Endodermal cell (in vitro differentiated cells): ENCODE data around the gene SPOCK1. TPM values are rescaled to one million over a fixed set of nuclear protein-coding genes. Genes with fewer than 3 reads are reported as not detected.

Source experiments
- DNase-seq: peaks from one replicate; pipeline ENCODE4 v3.0.0-alpha.2; 2017
- H3K27ac ChIP-seq: 2 replicates; pipeline ENCODE4 v1.5.1; 2013; ENCODE audit warnings: mild to moderate bottlenecking, low read depth, low read length, moderate library complexity
- H3K27me3 ChIP-seq: 2 replicates; pipeline ENCODE4 v1.6.1; 2013; ENCODE audit warnings: mild to moderate bottlenecking, low read length, moderate library complexity; ENCODE audit not compliant: insufficient read depth, control insufficient read depth, poor library complexity, severe bottlenecking
- H3K36me3 ChIP-seq: 2 replicates; pipeline ENCODE4 v1.7.0; 2013; ENCODE audit warnings: mild to moderate bottlenecking, low read length, moderate library complexity; ENCODE audit not compliant: control insufficient read depth, insufficient read depth
- H3K4me1 ChIP-seq: one replicate; pipeline ENCODE4 v1.7.0; 2013; ENCODE audit warnings: low read length; ENCODE audit not compliant: control insufficient read depth, insufficient read depth
- H3K4me3 ChIP-seq: 2 replicates; pipeline ENCODE4 v1.5.1; 2013; ENCODE audit warnings: mild to moderate bottlenecking, low read length, moderate library complexity
- H3K9ac ChIP-seq: 2 replicates; pipeline ENCODE4 v1.6.1; 2013; ENCODE audit warnings: mild to moderate bottlenecking, low read length, moderate library complexity; ENCODE audit not compliant: poor library complexity, severe bottlenecking; ENCODE audit errors: extremely low read depth
- H3K9me3 ChIP-seq: 2 replicates; pipeline ENCODE4 v1.6.1; 2013; ENCODE audit warnings: mild to moderate bottlenecking, low read length, moderate library complexity; ENCODE audit not compliant: control insufficient read depth
- H3K27ac Mint-ChIP-seq: 2 replicates; pipeline ENCODE4 v1.8.0; 2020; ENCODE audit warnings: mixed read lengths
- H3K27me3 Mint-ChIP-seq: 2 replicates; pipeline ENCODE4 v1.8.0; 2021; ENCODE audit warnings: mild to moderate bottlenecking, mixed read lengths; ENCODE audit not compliant: insufficient read depth
- H3K36me3 Mint-ChIP-seq: 2 replicates; pipeline ENCODE4 v1.8.0; 2020; ENCODE audit warnings: low read depth, mixed read lengths
- H3K4me1 Mint-ChIP-seq: 2 replicates; pipeline ENCODE4 v1.8.0; 2020; ENCODE audit warnings: mixed read lengths
- H3K4me3 Mint-ChIP-seq: 2 replicates; pipeline ENCODE4 v1.8.0; 2020; ENCODE audit warnings: mild to moderate bottlenecking, moderate library complexity, mixed read lengths
- H3K9me3 Mint-ChIP-seq: 2 replicates; pipeline ENCODE4 v1.8.0; 2020; ENCODE audit warnings: mild to moderate bottlenecking, mixed read lengths
- WGBS, 2 experiments: methylation state at CpG; one replicate each; pipeline versions ENCODE4 v1.1.5 to v1.1.7; 2013; ENCODE audit warnings: missing lambda C conversion rate in 2 of 2, mixed read lengths in 1 of 2; ENCODE audit not compliant: insufficient coverage in 1 of 2, insufficient read length in 1 of 2; 5-methylcytosine and 5-hydroxymethylcytosine counted together
- total RNA-seq, 2 donors: library from RNA; stranded (reverse); fragmentation: NEBNext Ultra II Directional in 1 of 2; extraction: Animal tissue kit (Norgen Biotek cat#: 25700) in 1 of 2; gene quantifications; 2 replicates in 1 of 2; 3 replicates in 1 of 2; pipeline ENCODE4 v1.2.1, GENCODE V29; 2021
- TF ChIP-seq, protein P1 (sequence below): fragments of 200-600 bp; sonication (generic); conservative IDR thresholded peaks from 2 replicates; pipeline ENCODE4 v1.5.0; 2021; ENCODE audit warnings: antibody characterized with exemption, mild to moderate bottlenecking

SPOCK1 gene
- total RNA-seq, 2 donors from 2014 or later = 25.8 to 39.8 TPM

DNA sequence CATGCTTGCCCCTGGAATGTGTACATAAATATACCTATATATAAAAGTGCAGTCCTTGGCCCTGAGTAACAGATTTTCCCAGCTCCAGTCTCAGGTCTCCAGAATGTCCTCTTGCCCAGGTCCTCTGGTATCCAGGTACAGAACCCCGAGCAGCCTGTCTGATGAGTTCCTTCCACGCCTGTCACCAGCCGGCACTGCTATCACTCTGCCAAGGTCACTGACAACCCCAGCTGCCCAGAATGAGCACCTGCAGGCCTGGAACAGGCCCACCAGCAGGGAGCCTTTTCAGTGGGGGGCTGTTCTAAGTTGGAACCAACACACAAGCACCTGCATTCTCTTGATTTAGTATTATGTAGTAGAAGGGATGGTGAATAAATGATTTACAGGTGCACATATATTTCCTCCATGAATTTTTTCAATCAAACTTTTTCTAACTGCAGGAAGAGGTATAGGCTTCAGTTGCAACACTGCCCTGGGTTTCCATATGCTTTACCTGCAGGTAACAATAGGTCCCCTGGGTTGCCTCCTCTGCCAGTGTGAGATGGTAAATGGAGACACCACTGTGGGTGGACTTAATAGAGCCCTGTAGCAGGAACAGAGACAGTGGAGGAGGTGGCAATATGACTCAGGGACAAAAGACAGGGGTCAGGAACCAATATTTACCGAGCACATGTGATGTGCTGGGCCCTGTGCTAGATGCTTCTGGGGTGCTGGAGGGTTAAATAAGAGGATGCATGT lies 291.9 kb downstream of the SPOCK1 start:
- H3K36me3 ChIP-seq = no peaks in the 10 kb centered on the region
- H3K4me3 ChIP-seq = no peak overlapping the region
- H3K9ac ChIP-seq = no peak overlapping the region
- Mint-ChIP-seq H3K4me3 (no peak overlapping the region), H3K36me3 (no peaks in the 10 kb centered on the region), H3K9me3 (no peaks in the 10 kb centered on the region), H3K4me1 (peaks cover 39% of the 10 kb centered on the region), H3K27ac (no peak overlapping the region), H3K27me3 (no peaks in the 10 kb centered on the region)
- TF ChIP-seq, protein P1, sequence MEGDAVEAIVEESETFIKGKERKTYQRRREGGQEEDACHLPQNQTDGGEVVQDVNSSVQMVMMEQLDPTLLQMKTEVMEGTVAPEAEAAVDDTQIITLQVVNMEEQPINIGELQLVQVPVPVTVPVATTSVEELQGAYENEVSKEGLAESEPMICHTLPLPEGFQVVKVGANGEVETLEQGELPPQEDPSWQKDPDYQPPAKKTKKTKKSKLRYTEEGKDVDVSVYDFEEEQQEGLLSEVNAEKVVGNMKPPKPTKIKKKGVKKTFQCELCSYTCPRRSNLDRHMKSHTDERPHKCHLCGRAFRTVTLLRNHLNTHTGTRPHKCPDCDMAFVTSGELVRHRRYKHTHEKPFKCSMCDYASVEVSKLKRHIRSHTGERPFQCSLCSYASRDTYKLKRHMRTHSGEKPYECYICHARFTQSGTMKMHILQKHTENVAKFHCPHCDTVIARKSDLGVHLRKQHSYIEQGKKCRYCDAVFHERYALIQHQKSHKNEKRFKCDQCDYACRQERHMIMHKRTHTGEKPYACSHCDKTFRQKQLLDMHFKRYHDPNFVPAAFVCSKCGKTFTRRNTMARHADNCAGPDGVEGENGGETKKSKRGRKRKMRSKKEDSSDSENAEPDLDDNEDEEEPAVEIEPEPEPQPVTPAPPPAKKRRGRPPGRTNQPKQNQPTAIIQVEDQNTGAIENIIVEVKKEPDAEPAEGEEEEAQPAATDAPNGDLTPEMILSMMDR = no peak
- 94 to 100% methylated on average over 3 to 4 of the region's 4 CpGs for WGBS, 2 experiments
- no peaks in the 10 kb centered on the region for H3K9me3 ChIP-seq
- DNase-seq = no peak
- peaks cover 19% of the 10 kb centered on the region for H3K4me1 ChIP-seq
- no peak overlapping the region for H3K27ac ChIP-seq
- no peaks in the 10 kb centered on the region for H3K27me3 ChIP-seq

DNA sequence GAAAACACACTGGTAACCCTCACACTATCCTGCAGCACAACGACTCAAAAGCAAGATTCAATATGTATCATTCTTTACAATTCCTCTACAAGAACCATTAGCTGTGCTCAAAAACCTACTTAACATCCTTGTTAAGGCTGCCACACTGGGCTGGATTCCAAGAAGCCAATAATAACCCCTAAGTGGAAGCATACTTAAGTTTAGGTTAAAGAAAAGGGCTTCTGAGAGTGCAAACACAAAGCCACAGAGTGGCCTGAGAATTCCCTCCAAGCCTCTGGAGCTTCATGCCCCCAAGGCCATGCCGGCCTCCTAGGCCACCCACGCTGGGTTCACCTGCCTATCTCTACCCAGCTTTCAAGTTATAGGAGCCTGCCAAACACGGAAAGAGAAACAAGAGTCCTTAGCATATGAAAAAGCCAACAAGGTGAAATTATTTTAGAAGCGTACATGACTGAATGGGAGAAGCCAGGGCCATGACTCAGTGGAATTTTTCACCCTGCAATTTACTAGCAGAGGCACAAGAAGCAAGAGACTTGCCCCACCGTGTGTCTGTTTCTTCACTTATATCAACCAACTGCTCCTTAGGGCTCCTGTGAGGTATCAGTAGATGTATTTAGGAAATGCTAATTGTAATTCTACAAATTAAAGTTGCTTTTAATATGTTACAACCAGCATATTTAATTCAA lies 293.0 kb downstream of the SPOCK1 start:
- H3K27me3 ChIP-seq = no peaks in the 10 kb centered on the region
- H3K9ac ChIP-seq = no peak overlapping the region
- no peak overlapping the region for H3K27ac Mint-ChIP-seq
- no peaks in the 10 kb centered on the region for H3K27me3 Mint-ChIP-seq
- DNase-seq = no peak
- no peak overlapping the region for H3K4me3 ChIP-seq
- H3K36me3 Mint-ChIP-seq = no peaks in the 10 kb centered on the region
- H3K9me3 Mint-ChIP-seq = no peaks in the 10 kb centered on the region
- 75 to 86% methylated on average over 4 to 6 of the region's 6 CpGs for WGBS, 2 experiments
- H3K4me1 ChIP-seq = peaks cover 15% of the 10 kb centered on the region
- peaks cover 39% of the 10 kb centered on the region for H3K4me1 Mint-ChIP-seq
- H3K27ac ChIP-seq = no peak overlapping the region
- no peaks in the 10 kb centered on the region for H3K36me3 ChIP-seq
- H3K9me3 ChIP-seq = no peaks in the 10 kb centered on the region
- TF ChIP-seq, protein P1 = no peak
- no peak overlapping the region for H3K4me3 Mint-ChIP-seq

DNA sequence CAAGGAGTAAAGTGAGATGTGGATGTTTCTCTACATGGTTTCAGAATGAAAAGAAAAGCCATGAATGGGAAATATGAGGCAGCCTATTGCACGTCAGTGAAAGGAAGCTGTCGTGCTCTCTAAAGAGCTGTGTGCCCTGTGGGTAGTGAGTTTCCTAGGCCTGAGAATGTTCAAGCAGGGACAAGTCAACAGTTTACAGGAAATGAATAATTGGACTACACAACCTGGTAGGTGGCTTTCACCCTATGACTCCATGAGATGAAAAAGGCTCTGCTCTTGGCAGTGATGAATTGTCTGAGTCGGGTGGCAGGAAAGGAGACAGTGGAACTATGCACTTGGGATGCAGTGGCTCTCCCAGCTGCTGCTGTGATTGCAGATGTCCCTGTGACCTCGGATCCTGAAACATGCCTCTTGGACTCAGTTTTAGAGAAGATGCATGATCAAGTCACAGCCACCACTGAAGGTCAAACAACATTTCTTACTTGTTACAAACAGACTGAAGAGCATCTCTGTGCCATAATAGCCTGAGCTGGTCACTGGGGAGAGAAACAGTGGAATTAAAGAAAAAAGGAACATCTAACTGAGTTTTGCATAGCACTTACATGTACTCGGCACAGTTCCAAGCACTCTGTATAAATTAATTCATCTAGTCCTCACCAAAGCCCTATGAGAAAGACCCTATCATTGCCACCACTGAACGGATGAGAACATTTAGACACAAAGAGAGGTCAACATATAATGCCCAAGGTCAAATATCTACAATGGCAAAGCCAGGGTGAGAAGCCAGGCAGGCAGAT lies 293.7 kb downstream of the SPOCK1 start:
- WGBS, 2 experiments = 71 to 88% methylated on average over 4 to 5 of the region's 6 CpGs
- Mint-ChIP-seq H3K36me3 (no peaks in the 10 kb centered on the region), H3K27me3 (no peaks in the 10 kb centered on the region), H3K27ac (no peak overlapping the region), H3K4me3 (no peak overlapping the region), H3K4me1 (peaks cover 42% of the 10 kb centered on the region), H3K9me3 (no peaks in the 10 kb centered on the region)
- H3K9ac ChIP-seq = no peak overlapping the region
- no peaks in the 10 kb centered on the region for H3K9me3 ChIP-seq
- TF ChIP-seq, protein P1 = no peak
- H3K4me3 ChIP-seq = no peak overlapping the region
- H3K27me3 ChIP-seq = no peaks in the 10 kb centered on the region
- no peaks in the 10 kb centered on the region for H3K36me3 ChIP-seq
- peak overlapping the region; percentile 49 for H3K27ac ChIP-seq
- peaks cover 22% of the 10 kb centered on the region for H3K4me1 ChIP-seq
- no peak for DNase-seq
